Spinal cord (tissue), 10 donors: ENCODE results near the gene KCNH1. TPM values are rescaled to one million over a fixed set of nuclear protein-coding genes. Genes with fewer than 3 reads are reported as not detected.
"Not testable (repeated sequence)": the region's sequence is repeated elsewhere in the genome, so short reads cannot be mapped to it uniquely, and the experiment has no call there.

Source experiments
- DNase-seq, 6 donors: peaks; one replicate each; pipeline versions ENCODE4 v3.0.0 to v3.0.0-alpha.2; 2013 to 2015; ENCODE audit warnings: low spot score in 6 of 6, low read depth in 4 of 6
- H3K27ac ChIP-seq: one replicate; pipeline ENCODE4 v1.5.1; 2013; ENCODE audit warnings: low read depth, low read length, control low read depth
- H3K27me3 ChIP-seq: one replicate; pipeline ENCODE4 v1.6.1; 2013; ENCODE audit warnings: low read length; ENCODE audit not compliant: control insufficient read depth, insufficient read depth
- H3K36me3 ChIP-seq: one replicate; pipeline ENCODE4 v1.6.1; 2013; ENCODE audit warnings: low read length; ENCODE audit not compliant: control insufficient read depth, insufficient read depth
- H3K4me1 ChIP-seq: one replicate; pipeline ENCODE4 v1.6.1; 2013; ENCODE audit warnings: low read length; ENCODE audit not compliant: control insufficient read depth, insufficient read depth
- H3K4me3 ChIP-seq: one replicate; pipeline ENCODE4 v1.5.1; 2013; ENCODE audit warnings: low read depth, low read length, control low read depth
- H3K9me3 ChIP-seq: one replicate; pipeline ENCODE4 v1.6.1; 2013; ENCODE audit warnings: low read length; ENCODE audit not compliant: control insufficient read depth, insufficient read depth
- WGBS: methylation state at CpG from one replicate; pipeline ENCODE4 v1.1.5; 2013; ENCODE audit warnings: missing lambda C conversion rate; ENCODE audit not compliant: insufficient coverage; 5-methylcytosine and 5-hydroxymethylcytosine counted together
- polyA plus RNA-seq, 2 donors: library from polyadenylated mRNA; unstranded; fragments of 120-200 nt; gene quantifications; one replicate each; pipeline ENCODE4 v1.2.1, GENCODE V29; 2013; ENCODE audit not compliant: insufficient read length in 2 of 2
- total RNA-seq, 2 donors: library from RNA; depleted of rRNA in 1 of 2; stranded (reverse); fragments of 120-200 nt in 1 of 2; fragments of >200 nt in 1 of 2; gene quantifications; one replicate each; pipeline versions ENCODE4 v1.2.3 to v1.2.4, GENCODE V29; 2013 to 2014
- donor health status: healthy.

The KCNH1 gene
- total and polyA plus RNA-seq, 4 donors: 2.6 to 8.6 (median 3.8) TPM

- not testable (repeated sequence) for H3K27me3 ChIP-seq, H3K9me3 ChIP-seq, DNase-seq, H3K27ac ChIP-seq, H3K4me3 ChIP-seq, H3K36me3 ChIP-seq, H3K4me1 ChIP-seq
- no CpG with 5 or more reads among the region's 5 CpGs for WGBS
Observed at GRCh38 chr1:211081447-211081846, 52.5 kb downstream of the KCNH1 start.

GRCh38 chr1:211068976-211069375 is 65.0 kb downstream of the KCNH1 start:
- WGBS: 68% methylated on average over 2 of the region's 3 CpGs
- Histone ChIP-seq H3K36me3 (no peaks in the 10 kb centered on the region), H3K9me3 (no peaks in the 10 kb centered on the region), H3K4me1 (no peaks in the 10 kb centered on the region), H3K27me3 (no peaks in the 10 kb centered on the region), H3K27ac (no peak overlapping the region), H3K4me3 (no peak overlapping the region)
- DNase-seq: no peak

- H3K27me3 ChIP-seq: no peaks in the 10 kb centered on the region
- DNase-seq: no peak
- H3K4me1 ChIP-seq: no peaks in the 10 kb centered on the region
- no peaks in the 10 kb centered on the region for H3K36me3 ChIP-seq
- no peak overlapping the region for H3K4me3 ChIP-seq
- no peak overlapping the region for H3K27ac ChIP-seq
- 95% methylated on average over 4 of the region's 7 CpGs for WGBS
- peaks cover 4% of the 10 kb centered on the region for H3K9me3 ChIP-seq
Observed at GRCh38 chr1:211066781-211067384, 67.1 kb downstream of the KCNH1 start.

- H3K4me3 ChIP-seq, H3K9me3 ChIP-seq, H3K27me3 ChIP-seq, H3K27ac ChIP-seq, H3K36me3 ChIP-seq, H3K4me1 ChIP-seq, DNase-seq: not testable (repeated sequence)
- WGBS: no CpG with 5 or more reads among the region's 3 CpGs
Observed at GRCh38 chr1:211041838-211042237, 92.1 kb downstream of the KCNH1 start.

GRCh38 chr1:211037095-211037494 is 96.9 kb downstream of the KCNH1 start:
- DNase-seq: no peak
- no peaks in the 10 kb centered on the region for H3K4me1 ChIP-seq
- H3K27ac ChIP-seq: no peak overlapping the region
- H3K36me3 ChIP-seq: no peaks in the 10 kb centered on the region
- H3K4me3 ChIP-seq: no peak overlapping the region
- no CpG with 5 or more reads among the region's 2 CpGs for WGBS
- no peaks in the 10 kb centered on the region for H3K27me3 ChIP-seq
- H3K9me3 ChIP-seq: no peaks in the 10 kb centered on the region

GRCh38 chr1:211036381-211037060 is 97.4 kb downstream of the KCNH1 start:
- no peaks in the 10 kb centered on the region for H3K4me1 ChIP-seq
- H3K4me3 ChIP-seq: no peak overlapping the region
- no peaks in the 10 kb centered on the region for H3K9me3 ChIP-seq
- 100% methylated on average over 2 of the region's 3 CpGs for WGBS
- no peaks in the 10 kb centered on the region for H3K36me3 ChIP-seq
- no peak for DNase-seq
- H3K27ac ChIP-seq: no peak overlapping the region
- H3K27me3 ChIP-seq: no peaks in the 10 kb centered on the region

GRCh38 chr1:211035821-211036380 is 98.0 kb downstream of the KCNH1 start:
- H3K4me1 ChIP-seq: no peaks in the 10 kb centered on the region
- H3K4me3 ChIP-seq: no peak overlapping the region
- H3K36me3 ChIP-seq: no peaks in the 10 kb centered on the region
- H3K27ac ChIP-seq: no peak overlapping the region
- DNase-seq: no peak
- WGBS: no CpG with 5 or more reads among the region's 3 CpGs
- H3K27me3 ChIP-seq: no peaks in the 10 kb centered on the region
- no peaks in the 10 kb centered on the region for H3K9me3 ChIP-seq

GRCh38 chr1:211033921-211034525 is 99.9 kb downstream of the KCNH1 start:
- H3K4me1 ChIP-seq: no peaks in the 10 kb centered on the region
- peak in 1 of 6 donors; percentile 85 for DNase-seq
- H3K27me3 ChIP-seq: no peaks in the 10 kb centered on the region
- H3K36me3 ChIP-seq: no peaks in the 10 kb centered on the region
- no peaks in the 10 kb centered on the region for H3K9me3 ChIP-seq
- no peak overlapping the region for H3K4me3 ChIP-seq
- WGBS: no CpG with 5 or more reads among the region's 2 CpGs
- H3K27ac ChIP-seq: no peak overlapping the region

GRCh38 chr1:211024901-211025300 is 109.0 kb downstream of the KCNH1 start:
- Histone ChIP-seq H3K4me3 (no peak overlapping the region), H3K27ac (no peak overlapping the region), H3K36me3 (no peaks in the 10 kb centered on the region), H3K4me1 (no peaks in the 10 kb centered on the region), H3K27me3 (no peaks in the 10 kb centered on the region), H3K9me3 (no peaks in the 10 kb centered on the region)
- no peak for DNase-seq
- 93% methylated on average over 2 of the region's 2 CpGs for WGBS
